Subcutaneous abdominal adipose tissue (tissue), 5 donors: Measurements from ENCODE around the gene FGGY.
A peak's percentile ranks its signal among the peaks of the same experiment; 100 is the strongest.
"Not testable (repeated sequence)": the region's sequence is repeated elsewhere in the genome, so short reads cannot be mapped to it uniquely, and the experiment has no call there.

ENCODE experiments used
- H3K27ac ChIP-seq: one replicate; pipeline ENCODE4 v1.7.0; 2013; ENCODE audit warnings: low read depth, mild to moderate bottlenecking, inconsistent platforms, low read length, moderate library complexity
- H3K27me3 ChIP-seq, 5 donors: one replicate each; pipeline ENCODE4 v1.7.0; 2013; ENCODE audit warnings: low read length in 5 of 5, inconsistent platforms in 1 of 5; ENCODE audit not compliant: control insufficient read depth in 5 of 5, insufficient read depth in 4 of 5
- H3K36me3 ChIP-seq, 5 donors: one replicate each; pipeline ENCODE4 v1.7.0; 2013; ENCODE audit warnings: low read length in 5 of 5; ENCODE audit not compliant: control insufficient read depth in 5 of 5, insufficient read depth in 5 of 5
- H3K4me1 ChIP-seq, 5 donors: one replicate each; pipeline ENCODE4 v1.7.0; 2013; ENCODE audit warnings: low read length in 5 of 5, mild to moderate bottlenecking in 3 of 5, moderate library complexity in 1 of 5; ENCODE audit not compliant: control insufficient read depth in 5 of 5, insufficient read depth in 5 of 5
- H3K4me3 ChIP-seq, 5 donors: one replicate each; pipeline ENCODE4 v1.7.0; 2013; ENCODE audit warnings: low read length in 5 of 5, low read depth in 1 of 5
- H3K9ac ChIP-seq, 5 donors: one replicate each; pipeline ENCODE4 v1.7.0; 2013; ENCODE audit warnings: low read length in 5 of 5, mild to moderate bottlenecking in 4 of 5, moderate library complexity in 3 of 5
- H3K9me3 ChIP-seq, 5 donors: one replicate each; pipeline ENCODE4 v1.7.0; 2013; ENCODE audit warnings: low read length in 5 of 5; ENCODE audit not compliant: control insufficient read depth in 5 of 5
- donor health status: healthy.
- donor health status: healthy.
- donor health status: healthy.
- donor health status: healthy.
- donor health status: healthy.

The FGGY gene

GRCh38 chr1:59730302-59730701 is 433.4 kb downstream of the FGGY start:
- Histone ChIP-seq H3K9ac (no peak overlapping the region), H3K4me3 (no peak overlapping the region), H3K4me1 (peaks cover 2 to 16% (median 9%) of the 10 kb centered on the region in 5 donors), H3K27ac (peak overlapping the region; percentile 17), H3K9me3 (no peaks in the 10 kb centered on the region), H3K27me3 (no peaks in the 10 kb centered on the region), H3K36me3 (no peaks in the 10 kb centered on the region)

- Histone ChIP-seq H3K27me3 (no peaks in the 10 kb centered on the region), H3K4me1 (peaks cover 2 to 16% (median 9%) of the 10 kb centered on the region in 5 donors), H3K4me3 (no peak overlapping the region), H3K9ac (no peak overlapping the region), H3K9me3 (no peaks in the 10 kb centered on the region), H3K27ac (peak overlapping the region; percentile 17), H3K36me3 (no peaks in the 10 kb centered on the region)
Observed at GRCh38 chr1:59730759-59731478, 434.0 kb downstream of the FGGY start.

- Histone ChIP-seq H3K27me3 (no peaks in the 10 kb centered on the region), H3K4me3 (no peak overlapping the region), H3K27ac (peak overlapping the region; percentile 17), H3K36me3 (no peaks in the 10 kb centered on the region), H3K9ac (no peak overlapping the region), H3K9me3 (no peaks in the 10 kb centered on the region), H3K4me1 (peaks cover 2 to 16% (median 9%) of the 10 kb centered on the region in 5 donors)
Observed at GRCh38 chr1:59731591-59731990, 434.7 kb downstream of the FGGY start.

- Histone ChIP-seq H3K36me3 (no peaks in the 10 kb centered on the region), H3K4me1 (peaks cover 2 to 16% (median 9%) of the 10 kb centered on the region in 5 donors), H3K9me3 (no peaks in the 10 kb centered on the region), H3K27me3 (no peaks in the 10 kb centered on the region), H3K4me3 (no peak overlapping the region), H3K27ac (no peak overlapping the region), H3K9ac (no peak overlapping the region)
Observed at GRCh38 chr1:59732214-59732955, 435.5 kb downstream of the FGGY start.

- H3K9ac ChIP-seq = no peak overlapping the region
Observed at GRCh38 chr1:59733443-59734141, 436.7 kb downstream of the FGGY start.

GRCh38 chr1:59735927-59736326 is 439.0 kb downstream of the FGGY start:
- not testable (repeated sequence) for H3K36me3 ChIP-seq, H3K9ac ChIP-seq, H3K27me3 ChIP-seq, H3K4me3 ChIP-seq, H3K9me3 ChIP-seq, H3K4me1 ChIP-seq, H3K27ac ChIP-seq

More at GRCh38 chr1:59733443-59734141, 436.7 kb downstream of the FGGY start:
- Histone ChIP-seq H3K9me3 (no peaks in the 10 kb centered on the region), H3K4me1 (peaks cover 2 to 16% (median 9%) of the 10 kb centered on the region in 5 donors), H3K27me3 (no peaks in the 10 kb centered on the region), H3K4me3 (no peak overlapping the region), H3K36me3 (no peaks in the 10 kb centered on the region), H3K27ac (no peak overlapping the region)

- Histone ChIP-seq H3K27ac (no peak overlapping the region), H3K4me3 (no peak overlapping the region), H3K9me3 (no peaks in the 10 kb centered on the region), H3K4me1 (peaks cover 0 to 4% (median 0%) of the 10 kb centered on the region in 5 donors), H3K9ac (no peak overlapping the region), H3K36me3 (no peaks in the 10 kb centered on the region), H3K27me3 (no peaks in the 10 kb centered on the region)
Observed at GRCh38 chr1:59736744-59737143, 439.9 kb downstream of the FGGY start.

GRCh38 chr1:59737638-59738037 is 440.7 kb downstream of the FGGY start:
- no peak overlapping the region for H3K27ac ChIP-seq
- H3K4me3 ChIP-seq = no peak overlapping the region

GRCh38 chr1:59738152-59738551 is 441.3 kb downstream of the FGGY start:
- no peaks in the 10 kb centered on the region for H3K36me3 ChIP-seq
- H3K9me3 ChIP-seq = no peaks in the 10 kb centered on the region
- no peak overlapping the region for H3K4me3 ChIP-seq
- no peaks in the 10 kb centered on the region for H3K27me3 ChIP-seq
- H3K9ac ChIP-seq = no peak overlapping the region
- H3K27ac ChIP-seq = no peak overlapping the region
- H3K4me1 ChIP-seq = peaks cover 0 to 10% (median 7%) of the 10 kb centered on the region in 5 donors

More at GRCh38 chr1:59737638-59738037, 440.7 kb downstream of the FGGY start:
- Histone ChIP-seq H3K36me3 (no peaks in the 10 kb centered on the region), H3K9me3 (no peaks in the 10 kb centered on the region), H3K27me3 (no peaks in the 10 kb centered on the region), H3K9ac (no peak overlapping the region), H3K4me1 (peaks cover 0 to 6% (median 3%) of the 10 kb centered on the region in 5 donors)

GRCh38 chr1:59738591-59739015 is 441.7 kb downstream of the FGGY start:
- H3K36me3 ChIP-seq = no peaks in the 10 kb centered on the region
- no peak overlapping the region for H3K4me3 ChIP-seq
- peaks cover 0 to 14% (median 9%) of the 10 kb centered on the region in 5 donors for H3K4me1 ChIP-seq
- no peaks in the 10 kb centered on the region for H3K9me3 ChIP-seq
- H3K9ac ChIP-seq = no peak overlapping the region
- H3K27ac ChIP-seq = no peak overlapping the region
- H3K27me3 ChIP-seq = no peaks in the 10 kb centered on the region
